ENCODE data around the gene ASB4.

DNA sequence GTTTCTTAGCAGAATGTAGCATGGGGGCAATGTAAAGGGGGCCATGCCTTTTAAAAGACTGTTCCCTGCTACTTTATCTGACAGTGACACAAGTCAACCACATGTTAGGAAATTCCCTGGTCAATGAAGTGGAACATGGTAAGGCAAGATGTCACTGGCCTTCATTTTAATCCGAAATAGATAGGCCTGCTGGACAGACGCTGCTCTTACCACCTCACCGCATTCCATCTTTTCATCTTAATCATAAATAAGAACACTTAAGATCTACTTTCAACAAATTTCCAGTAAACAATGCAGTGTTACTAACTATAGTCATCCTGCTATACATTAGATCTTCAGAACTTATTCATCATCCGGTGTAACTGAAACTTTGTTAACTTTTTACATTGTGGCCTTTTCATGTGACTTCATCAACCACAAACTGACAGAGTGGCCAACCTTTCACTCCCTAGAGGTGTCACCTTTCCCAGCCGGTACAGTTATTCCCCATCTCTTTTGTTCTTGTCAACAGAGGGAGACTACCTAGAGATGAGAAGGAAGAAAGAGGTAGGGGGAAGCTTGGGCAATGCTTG, 15.6 kb downstream of the ASB4 start:
- TF ChIP-seq, protein P1, sequence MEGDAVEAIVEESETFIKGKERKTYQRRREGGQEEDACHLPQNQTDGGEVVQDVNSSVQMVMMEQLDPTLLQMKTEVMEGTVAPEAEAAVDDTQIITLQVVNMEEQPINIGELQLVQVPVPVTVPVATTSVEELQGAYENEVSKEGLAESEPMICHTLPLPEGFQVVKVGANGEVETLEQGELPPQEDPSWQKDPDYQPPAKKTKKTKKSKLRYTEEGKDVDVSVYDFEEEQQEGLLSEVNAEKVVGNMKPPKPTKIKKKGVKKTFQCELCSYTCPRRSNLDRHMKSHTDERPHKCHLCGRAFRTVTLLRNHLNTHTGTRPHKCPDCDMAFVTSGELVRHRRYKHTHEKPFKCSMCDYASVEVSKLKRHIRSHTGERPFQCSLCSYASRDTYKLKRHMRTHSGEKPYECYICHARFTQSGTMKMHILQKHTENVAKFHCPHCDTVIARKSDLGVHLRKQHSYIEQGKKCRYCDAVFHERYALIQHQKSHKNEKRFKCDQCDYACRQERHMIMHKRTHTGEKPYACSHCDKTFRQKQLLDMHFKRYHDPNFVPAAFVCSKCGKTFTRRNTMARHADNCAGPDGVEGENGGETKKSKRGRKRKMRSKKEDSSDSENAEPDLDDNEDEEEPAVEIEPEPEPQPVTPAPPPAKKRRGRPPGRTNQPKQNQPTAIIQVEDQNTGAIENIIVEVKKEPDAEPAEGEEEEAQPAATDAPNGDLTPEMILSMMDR (IDR thresholded peaks at IDR 0.05 in 8 of 11, conservative IDR thresholded peaks at IDR 0.05 in 3 of 11) = no peak
- TF ChIP-seq POLR2A (IDR thresholded peaks at IDR 0.05) = no peak
- TF ChIP-seq POLR2AphosphoS5 (IDR thresholded peaks at IDR 0.05) = no peak

Data from spleen (tissue), 7 donors.